ENCODE measurements around the gene CREB3L2.

Gene CREB3L2

DNA sequence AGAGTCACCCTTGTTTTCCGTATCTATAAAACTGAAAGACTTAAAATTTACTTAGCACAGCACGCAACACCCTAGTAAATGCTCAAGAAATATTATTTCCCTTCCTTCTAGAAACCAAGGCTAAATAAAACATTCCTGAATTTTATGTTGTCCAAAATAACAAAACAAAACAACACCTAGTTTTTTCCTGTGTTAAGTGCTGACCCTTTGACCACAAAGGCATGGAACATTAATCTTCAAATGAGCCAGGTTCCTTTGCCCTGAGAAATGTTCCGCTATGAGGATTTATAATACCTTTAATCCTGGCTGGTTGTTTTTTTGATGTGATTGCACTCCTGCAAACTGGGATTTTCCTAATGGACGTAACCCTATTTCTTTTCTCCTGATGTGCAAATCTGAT lies 126.1 kb downstream of the CREB3L2 start:
- no peak for TF ChIP-seq ZFX (IDR thresholded peaks at IDR 0.05; ENCODE audit: borderline replicate concordance)
- TF ChIP-seq CTCF (IDR thresholded peaks at IDR 0.05) = no peak
- H3K27ac ChIP-seq = no peak overlapping the region

DNA sequence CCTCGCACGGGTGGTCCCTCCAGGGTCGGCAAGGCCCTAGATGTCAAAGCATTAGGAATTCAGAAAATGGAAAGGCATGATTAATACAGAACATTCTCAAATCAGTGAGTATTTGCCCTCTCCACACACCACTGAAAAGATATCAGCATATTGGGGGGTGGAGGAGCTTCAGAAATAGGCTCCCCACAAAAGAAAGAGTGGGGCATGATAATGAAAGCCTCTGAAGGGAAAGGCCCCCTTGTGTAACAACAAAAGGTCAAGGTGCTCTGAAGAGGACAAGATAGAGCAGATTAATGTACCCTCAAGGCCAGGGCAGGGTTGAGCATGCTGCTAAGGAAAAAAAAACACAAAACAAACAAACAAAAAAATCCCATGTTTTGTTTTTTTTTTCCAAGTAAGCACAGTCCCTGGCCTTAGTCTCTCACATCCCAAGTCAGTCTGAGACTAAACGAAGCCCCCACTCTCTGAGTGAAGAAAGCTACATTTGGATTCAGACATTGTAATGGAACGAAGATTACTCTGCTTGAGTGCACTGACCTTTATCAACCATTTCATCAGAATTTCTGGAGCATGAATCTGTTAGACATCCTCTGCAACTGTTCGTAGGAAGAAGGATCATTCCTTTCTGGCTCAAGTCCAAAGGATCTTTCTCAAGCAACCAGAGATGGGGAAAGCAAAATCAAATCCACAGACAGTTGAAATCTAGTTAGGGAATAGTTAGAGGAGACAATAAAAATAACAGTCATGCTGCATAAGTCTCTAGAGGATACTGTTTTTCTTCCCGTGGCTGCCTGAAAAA lies 127.7 kb downstream of the CREB3L2 start:
- no peak overlapping the region for H3K27ac ChIP-seq
- TF ChIP-seq CTCF (IDR thresholded peaks at IDR 0.05) = no peak
- TF ChIP-seq ZFX (IDR thresholded peaks at IDR 0.05; ENCODE audit: borderline replicate concordance) = no peak

DNA sequence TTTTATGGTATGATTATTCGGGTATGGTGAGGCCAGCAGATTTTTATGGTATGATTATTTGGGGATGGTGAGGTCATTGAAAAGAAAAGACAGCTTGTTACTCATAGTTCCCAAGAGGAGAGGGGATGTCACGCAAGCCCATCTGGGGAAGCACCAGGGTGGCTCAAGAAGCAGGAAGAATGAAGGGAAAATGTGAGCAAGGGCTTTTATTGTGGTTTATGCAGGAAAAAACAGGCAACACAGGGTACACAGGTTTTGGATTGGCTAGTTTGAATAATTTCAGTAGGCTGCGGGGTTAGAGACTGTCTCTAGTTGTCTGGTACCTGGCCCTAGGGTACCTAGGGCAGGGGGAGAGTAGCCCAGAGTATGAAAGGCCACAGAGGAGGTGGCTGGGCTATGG lies 128.4 kb downstream of the CREB3L2 start:
- no peak overlapping the region for H3K27ac ChIP-seq
- TF ChIP-seq ZFX (IDR thresholded peaks at IDR 0.05; ENCODE audit: borderline replicate concordance) = no peak

GRCh38 chr7:137871170-137871915 lies 130.5 kb downstream of the CREB3L2 start:
- TF ChIP-seq ZFX (IDR thresholded peaks at IDR 0.05; ENCODE audit: borderline replicate concordance) (no peak), CTCF (IDR thresholded peaks at IDR 0.05) (no peak)
- H3K27ac ChIP-seq = no peak overlapping the region

- no peak for TF ChIP-seq CTCF (IDR thresholded peaks at IDR 0.05)
- TF ChIP-seq ZFX (IDR thresholded peaks at IDR 0.05; ENCODE audit: borderline replicate concordance) = no peak
- no peak overlapping the region for H3K27ac ChIP-seq
Observed at GRCh38 chr7:137870684-137871083, 131.2 kb downstream of the CREB3L2 start.

DNA sequence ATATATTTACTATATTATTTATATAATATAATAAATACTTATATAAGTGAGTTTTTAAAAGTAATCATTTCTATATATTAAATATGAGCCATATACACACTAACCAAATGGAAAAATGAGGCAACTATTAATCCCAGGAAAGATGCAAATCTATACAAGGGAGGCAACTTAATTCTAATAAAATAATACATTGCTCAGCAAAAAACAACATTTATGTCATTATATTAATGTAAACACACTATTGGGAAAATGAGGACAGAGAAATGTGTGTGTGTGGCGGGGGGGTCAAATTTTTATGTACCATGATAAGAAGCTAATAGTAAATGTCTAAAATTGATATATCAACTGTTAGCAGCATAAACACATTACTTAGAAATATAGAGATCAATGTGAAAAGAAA lies 131.8 kb downstream of the CREB3L2 start:
- H3K27ac ChIP-seq = no peak overlapping the region
- TF ChIP-seq CTCF (IDR thresholded peaks at IDR 0.05) = no peak
- no peak for TF ChIP-seq ZFX (IDR thresholded peaks at IDR 0.05; ENCODE audit: borderline replicate concordance)

DNA sequence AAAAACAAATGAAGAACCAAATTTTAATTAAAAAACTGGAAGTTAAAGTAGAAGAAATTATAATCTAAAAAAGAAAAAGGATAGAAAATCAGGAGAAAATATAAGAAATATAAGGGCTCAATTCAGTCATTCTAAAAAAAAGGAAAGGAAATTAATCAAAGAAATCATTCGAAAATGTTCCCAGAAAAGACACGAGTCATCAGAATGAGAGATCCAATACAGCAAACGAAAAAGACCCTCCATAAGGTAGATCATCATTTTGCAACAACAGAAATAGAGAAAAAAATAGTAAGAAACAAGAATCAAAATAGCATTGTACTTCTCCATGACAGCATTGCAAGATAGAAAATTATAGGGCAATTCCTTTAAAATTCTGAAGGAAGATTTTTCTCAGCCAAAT lies 132.6 kb downstream of the CREB3L2 start:
- TF ChIP-seq ZFX (IDR thresholded peaks at IDR 0.05; ENCODE audit: borderline replicate concordance) = no peak
- no peak for TF ChIP-seq CTCF (IDR thresholded peaks at IDR 0.05)
- H3K27ac ChIP-seq = no peak overlapping the region
